K562 (cell line): ENCODE data around the gene KCTD16. TPM values are rescaled to one million over a fixed set of nuclear protein-coding genes. Genes with fewer than 3 reads are reported as not detected.

Experiments
- ATAC-seq: fragments of 200-7000 bp; cut with Tn5 transposase; 3 replicates; pipeline ENCODE4 v1.9.1; 2020; ENCODE audit warnings: moderate library complexity
- BruUV-seq: library from RNA; stranded (reverse); fragments of 400-500 nt; replicated peaks from 2 replicates; lab custom pipeline; 2021; lab: Mats Ljungman, UMichigan
- CTCF ChIA-PET: fragments of 300-600 bp; formaldehyde crosslinking; extraction: SDS; loops from one replicate; lab custom pipeline; 2021; ENCODE audit warnings: low intra/inter-chr PET ratio; lab: Yijun Ruan, JAX
- POLR2A ChIA-PET: fragments of 300-600, 350-650 bp; sonication (Branson Sonifier 250); formaldehyde crosslinking; extraction: SDS; loops from one replicate; lab custom pipeline; 2021; ENCODE audit warnings: antibody characterized with exemption, inconsistent platforms; lab: Yijun Ruan, JAX
- DNase-seq, 4 experiments: peaks; one replicate each; pipeline versions ENCODE4 v3.0.0 to v3.0.0-alpha.2; 2011 to 2018; ENCODE audit warnings: low spot score in 3 of 4, mixed read lengths in 3 of 4; ENCODE audit errors: extremely low read depth in 1 of 4
- FAIRE-seq: peaks from 2 replicates; lab custom pipeline; 2011; peaks lifted over from hg19 to GRCh38; lab: Jason Lieb, UNC
- H2AFZ ChIP-seq: 2 replicates; pipeline ENCODE4 v1.6.0; 2011; ENCODE audit warnings: low read depth, low read length, control low read depth, inconsistent platforms
- H3K27ac ChIP-seq: fragments of 200-600 bp; 3 replicates; pipeline ENCODE4 v1.8.0; 2011; ENCODE audit warnings: low read depth, mild to moderate bottlenecking, control low read depth, inconsistent platforms, low read length, moderate library complexity, mixed read lengths; ENCODE audit errors: extremely low read depth
- H3K27me3 ChIP-seq, 2 experiments: fragments of 300-600 bp in 1 of 2; 2 replicates in 1 of 2; 3 replicates in 1 of 2; pipeline versions ENCODE4 v1.6.0 to v1.8.0; 2011; ENCODE audit warnings: inconsistent platforms in 2 of 2, low read length in 2 of 2, mild to moderate bottlenecking in 1 of 2, mixed read lengths in 1 of 2, moderate library complexity in 1 of 2; ENCODE audit not compliant: control insufficient read depth in 2 of 2, insufficient read depth in 2 of 2
- H3K36me3 ChIP-seq: fragments of 300-600 bp; 3 replicates; pipeline ENCODE4 v1.8.0; 2011; ENCODE audit warnings: mild to moderate bottlenecking, low read length, inconsistent platforms; ENCODE audit not compliant: control insufficient read depth, insufficient read depth
- H3K4me1 ChIP-seq, 2 experiments: fragments of 200-600 bp in 1 of 2; replicated peaks in 1 of 2; 2 replicates in 1 of 2; 3 replicates in 1 of 2; pipeline versions ENCODE4 v1.5.1 to v1.8.0; 2011; ENCODE audit warnings: inconsistent platforms in 2 of 2, low read length in 2 of 2, mild to moderate bottlenecking in 1 of 2, mixed read lengths in 1 of 2, moderate library complexity in 1 of 2; ENCODE audit not compliant: control insufficient read depth in 2 of 2, insufficient read depth in 2 of 2
- H3K4me2 ChIP-seq: 2 replicates; pipeline ENCODE4 v1.6.1; 2011; ENCODE audit warnings: low read length, control low read depth, inconsistent platforms, mixed read lengths; ENCODE audit not compliant: insufficient read depth
- H3K4me3 ChIP-seq: fragments of 200-600 bp; sonication (generic), shearing (Covaris generic); 2 replicates; pipeline ENCODE4 v1.5.1; 2016; ENCODE audit warnings: control low read depth, inconsistent platforms
- H3K79me2 ChIP-seq: fragments of 200-600 bp; 3 replicates; pipeline ENCODE4 v1.8.0; 2011; ENCODE audit warnings: low read length, inconsistent platforms; ENCODE audit not compliant: control insufficient read depth, insufficient read depth
- H3K9ac ChIP-seq, 2 experiments: 2 replicates each; pipeline versions ENCODE4 v1.6.0 to v1.6.1; 2011; ENCODE audit warnings: low read depth in 2 of 2, low read length in 2 of 2, control low read depth in 1 of 2, inconsistent platforms in 1 of 2, mild to moderate bottlenecking in 1 of 2, mixed read lengths in 1 of 2; ENCODE audit not compliant: insufficient read depth in 1 of 2
- H3K9me1 ChIP-seq: one replicate; pipeline ENCODE4 v1.6.0; 2011; ENCODE audit warnings: inconsistent platforms, mild to moderate bottlenecking, low read length, moderate library complexity; ENCODE audit not compliant: control insufficient read depth, insufficient read depth
- H3K9me3 ChIP-seq: replicated peaks from 2 replicates; pipeline ENCODE4 v1.5.1; 2011; ENCODE audit warnings: low read depth, low read length, inconsistent platforms; ENCODE audit not compliant: control insufficient read depth, insufficient read depth
- H4K20me1 ChIP-seq: replicated peaks from 2 replicates; pipeline ENCODE4 v1.6.1; 2011; ENCODE audit warnings: low read length, inconsistent platforms, mixed read lengths; ENCODE audit not compliant: control insufficient read depth, insufficient read depth
- FOXA1 ChIP-seq: fragments of 450-650 bp; IDR thresholded peaks from 2 replicates; pipeline ENCODE4 v1.6.1; 2016; ENCODE audit warnings: mild to moderate bottlenecking, borderline replicate concordance
- FOXJ3 ChIP-seq: sonication (generic); formaldehyde crosslinking; IDR thresholded peaks from 2 replicates; pipeline ENCODE4 v1.4.0; 2020; ENCODE audit warnings: mild to moderate bottlenecking, missing genetic modification reagents
- HIVEP1 ChIP-seq: fragments of 250-450 bp; sonication (Bioruptor Pico); IDR thresholded peaks from 2 replicates; pipeline ENCODE4 v1.4.0; 2020; ENCODE audit warnings: mild to moderate bottlenecking
- MTA2 ChIP-seq: fragments of 450-650 bp; IDR thresholded peaks from 2 replicates; pipeline ENCODE4 v1.6.1; 2016; ENCODE audit warnings: low read depth
- MXD1 ChIP-seq: fragments of 250-450 bp; sonication (Bioruptor Pico); IDR thresholded peaks from 2 replicates; pipeline ENCODE4 v1.8.0; 2021; ENCODE audit warnings: borderline replicate concordance, mild to moderate bottlenecking, moderate library complexity; ENCODE audit not compliant: poor library complexity, severe bottlenecking
- PHF8 ChIP-seq: fragments of 200-600 bp; sonication (generic); IDR thresholded peaks from 2 replicates; pipeline ENCODE4 v1.6.1; 2012; ENCODE audit warnings: mixed run types, mild to moderate bottlenecking, inconsistent platforms, low read length, moderate library complexity, borderline replicate concordance
- TRIM28 ChIP-seq: fragments of 450-650 bp; IDR thresholded peaks from 2 replicates; pipeline ENCODE4 v1.6.1; 2017
- ZNF12 ChIP-seq: sonication (generic); formaldehyde crosslinking; IDR thresholded peaks from 2 replicates; pipeline ENCODE4 v1.4.0; 2020; ENCODE audit warnings: mild to moderate bottlenecking, missing genetic modification reagents
- ZNF184 ChIP-seq: sonication (generic); formaldehyde crosslinking; IDR thresholded peaks from 2 replicates; pipeline ENCODE4 v1.5.0; 2020; ENCODE audit warnings: missing genetic modification reagents
- ZNF212 ChIP-seq: fragments of 450-650 bp; formaldehyde crosslinking; IDR thresholded peaks from 2 replicates; pipeline ENCODE4 v1.4.0; 2020; ENCODE audit warnings: mild to moderate bottlenecking
- ZNF384 ChIP-seq: IDR thresholded peaks from 2 replicates; pipeline ENCODE4 v1.6.1; 2012; ENCODE audit warnings: low read depth, low read length, improper control_type of control experiment
- ZNF431 ChIP-seq: sonication (generic); formaldehyde crosslinking; IDR thresholded peaks from 2 replicates; pipeline ENCODE4 v1.8.0; 2022; ENCODE audit warnings: mild to moderate bottlenecking, missing genetic modification reagents
- ZNF717 ChIP-seq: fragments of 250-450 bp; sonication (Bioruptor Pico); IDR thresholded peaks from 2 replicates; pipeline ENCODE4 v1.5.0; 2021
- WGBS: fragments of 100-300 bp; shearing (Covaris generic); methylation state at CpG from one replicate; pipeline ENCODE4 v1.1.6; 2016; ENCODE audit warnings: low coverage, mixed read lengths; ENCODE audit not compliant: insufficient coverage; ENCODE audit errors: missing lambda C conversion rate; 5-methylcytosine and 5-hydroxymethylcytosine counted together
- in situ Hi-C: fragments of 300-500 bp; cut with MboI; formaldehyde crosslinking; loops from 4 replicates; pipeline ENCODE4 v1.15.0; 2018; ENCODE audit warnings: inconsistent platforms, mixed read lengths
- intact Hi-C: fragments of 100-400 bp; cut with micrococcal nuclease; formaldehyde crosslinking; loops from 2 replicates; pipeline ENCODE4 v1.14.2; 2022
- polyA plus RNA-seq, 8 experiments: library from polyadenylated mRNA; depleted of rRNA in 4 of 8; stranded (reverse) in 5 of 8; unstranded in 3 of 8; fragments of >200 nt; fragmentation: Nextera tagmentation in 2 of 8; fragmentation: Illumina TruSeq in 1 of 8; extraction: Ambion mirVana in 2 of 8; extraction: Trizol in 1 of 8; gene quantifications; 2 replicates each; pipeline versions ENCODE4 v1.2.1 to v1.2.3, GENCODE V29; 2011 to 2014; ENCODE audit warnings: inconsistent platforms in 1 of 8, missing spikeins in 1 of 8
- total RNA-seq, 7 experiments: library from RNA; depleted of rRNA in 6 of 7; stranded (reverse); fragments of >200 nt in 6 of 7; fragmentation: Illumina TruSeq in 2 of 7; extraction: Trizol in 2 of 7; gene quantifications; 2 replicates each; pipeline versions ENCODE4 v1.2.1 to v1.2.3, GENCODE V29; 2011 to 2021; ENCODE audit warnings: low replicate concordance in 1 of 7
- TF ChIP-seq, protein P1 (sequence below): fragments of 250-450 bp; sonication (Bioruptor Pico); IDR thresholded peaks from 2 replicates; pipeline ENCODE4 v1.5.0; 2021

KCTD16 gene
- total and polyA plus RNA-seq, 9 of the 15 experiments (the other 6 are each of a cell fraction or from before 2014, with no cell fraction given): 0.04 TPM; not detected in 8

DNA sequence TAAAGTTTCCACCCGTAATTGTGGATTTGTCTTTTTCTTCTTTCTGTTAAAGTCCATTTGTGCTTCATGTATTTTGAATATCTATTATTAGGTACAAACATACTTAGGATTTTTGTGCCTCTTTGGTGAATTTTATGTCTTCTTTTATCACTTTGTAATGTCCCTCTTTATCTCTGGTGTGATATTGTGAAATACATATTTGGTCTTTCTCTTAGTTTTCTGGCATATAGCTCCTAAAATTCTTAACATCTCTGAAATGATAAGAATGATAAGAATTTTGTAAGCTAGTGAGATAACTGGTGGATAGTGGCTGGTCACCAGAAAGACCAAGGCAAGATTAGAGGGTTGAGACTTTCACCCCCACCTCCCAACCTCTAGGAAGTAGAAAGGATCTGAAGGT, 111.1 kb downstream of the KCTD16 start:
- no peak overlapping the region for H3K4me2 ChIP-seq
- no peak for FAIRE-seq
- H3K36me3 ChIP-seq: no peaks in the 10 kb centered on the region
- 0% methylated on average over 1 of the region's 1 CpG for WGBS
- no peak overlapping the region for H2AFZ ChIP-seq
- no peak overlapping the region for H3K4me3 ChIP-seq
- H3K79me2 ChIP-seq: no peaks in the 10 kb centered on the region
- H4K20me1 ChIP-seq: no peaks in the 10 kb centered on the region
- DNase-seq: no peak
- no peaks in the 10 kb centered on the region for H3K9me1 ChIP-seq
- no peaks in the 10 kb centered on the region for H3K4me1 ChIP-seq
- TF ChIP-seq ZNF184 (no peak), FOXJ3 (no peak), TRIM28 (no peak), ZNF384 (no peak), MTA2 (no peak), HIVEP1 (CRISPR knock-in tag) (no peak), ZNF717 (CRISPR knock-in tag) (no peak), ZNF12 (no peak), FOXA1 (no peak), ZNF212 (CRISPR knock-in tag) (no peak), ZNF431 (CRISPR knock-in tag) (no peak), PHF8 (no peak), MXD1 (CRISPR knock-in tag) (no peak)
- TF ChIP-seq, protein P1, sequence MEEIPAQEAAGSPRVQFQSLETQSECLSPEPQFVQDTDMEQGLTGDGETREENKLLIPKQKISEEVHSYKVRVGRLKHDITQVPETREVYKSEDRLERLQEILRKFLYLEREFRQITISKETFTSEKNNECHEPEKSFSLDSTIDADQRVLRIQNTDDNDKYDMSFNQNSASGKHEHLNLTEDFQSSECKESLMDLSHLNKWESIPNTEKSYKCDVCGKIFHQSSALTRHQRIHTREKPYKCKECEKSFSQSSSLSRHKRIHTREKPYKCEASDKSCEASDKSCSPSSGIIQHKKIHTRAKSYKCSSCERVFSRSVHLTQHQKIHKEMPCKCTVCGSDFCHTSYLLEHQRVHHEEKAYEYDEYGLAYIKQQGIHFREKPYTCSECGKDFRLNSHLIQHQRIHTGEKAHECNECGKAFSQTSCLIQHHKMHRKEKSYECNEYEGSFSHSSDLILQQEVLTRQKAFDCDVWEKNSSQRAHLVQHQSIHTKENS (CRISPR knock-in tag): no peak
- H3K27ac ChIP-seq: no peak overlapping the region
- POLR2A ChIA-PET: no interaction called here
- H3K9ac ChIP-seq: no peak overlapping the region
- BruUV-seq: no TSS peak
- ATAC-seq: no peak
- no peaks in the 10 kb centered on the region for H3K9me3 ChIP-seq
- no peaks in the 10 kb centered on the region for H3K27me3 ChIP-seq
- intact Hi-C loops: no loop called here
- in situ Hi-C loops: no loop called here
- CTCF ChIA-PET: no interaction called here
